Large intestine (tissue), 3 donors: ENCODE data around the gene IMPG1. TPM values are rescaled to one million over a fixed set of nuclear protein-coding genes. Genes with fewer than 3 reads are reported as not detected.
"Not testable (repeated sequence)": the region's sequence is repeated elsewhere in the genome, so short reads cannot be mapped to it uniquely, and the experiment has no call there.

Source experiments
- DNase-seq, 2 donors: peaks; one replicate each; pipeline versions ENCODE4 v3.0.0 to v3.0.0-alpha.2; 2013
- H3K27ac ChIP-seq: one replicate; pipeline ENCODE4 v1.5.1; 2013; ENCODE audit warnings: low read length
- H3K27me3 ChIP-seq: 2 replicates; pipeline ENCODE4 v1.6.1; 2013; ENCODE audit warnings: low read length; ENCODE audit not compliant: control insufficient read depth, insufficient read depth
- H3K36me3 ChIP-seq: 2 replicates; pipeline ENCODE4 v1.6.1; 2013; ENCODE audit warnings: low read length; ENCODE audit not compliant: control insufficient read depth, insufficient read depth
- H3K4me1 ChIP-seq: one replicate; pipeline ENCODE4 v1.6.1; 2013; ENCODE audit warnings: low read length; ENCODE audit not compliant: control insufficient read depth, insufficient read depth
- H3K4me3 ChIP-seq: one replicate; pipeline ENCODE4 v1.5.1; 2013; ENCODE audit warnings: low read length
- H3K9me3 ChIP-seq: one replicate; pipeline ENCODE4 v1.6.1; 2013; ENCODE audit warnings: mild to moderate bottlenecking, low read depth, low read length, moderate library complexity; ENCODE audit not compliant: control insufficient read depth
- WGBS: methylation state at CpG from one replicate; pipeline ENCODE4 v1.1.5; 2013; ENCODE audit warnings: low lambda C conversion rate; ENCODE audit not compliant: insufficient coverage; 5-methylcytosine and 5-hydroxymethylcytosine counted together
- polyA plus RNA-seq: library from polyadenylated mRNA; unstranded; fragments of 120-200 nt; gene quantifications from one replicate; pipeline ENCODE4 v1.2.1, GENCODE V29; 2013

Gene IMPG1
- polyA plus RNA-seq, 1 donor, result 3.4 TPM

DNA sequence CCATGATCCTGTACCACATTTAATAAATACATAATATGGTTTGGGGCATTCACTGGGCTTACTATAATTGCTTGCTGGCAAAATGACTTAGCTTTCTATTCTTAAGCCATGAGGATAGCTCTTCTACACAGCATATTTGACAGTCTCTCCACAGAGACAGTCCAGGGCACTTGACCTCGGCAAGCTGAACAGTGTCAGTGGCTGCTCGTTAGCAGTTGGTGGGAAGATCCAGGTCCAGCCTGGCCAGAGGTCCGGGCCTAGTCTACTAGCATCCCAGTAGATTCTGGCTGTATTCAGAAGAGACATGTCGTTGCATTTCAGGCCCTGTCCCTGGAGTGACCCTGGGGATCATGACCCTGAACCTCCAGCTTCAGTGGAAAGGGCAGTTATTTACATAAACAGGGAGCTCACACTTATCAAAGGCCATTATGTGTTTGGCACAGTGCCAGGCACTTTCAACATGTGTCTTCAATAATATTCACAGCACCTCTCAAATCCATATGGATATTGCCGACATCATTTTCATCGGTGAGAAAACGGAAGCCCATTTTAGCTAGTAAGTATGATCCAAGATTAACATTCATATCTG is 139.0 kb downstream of the IMPG1 start:
- DNase-seq, result no peak
- Histone ChIP-seq H3K4me1 (peaks cover 4% of the 10 kb centered on the region), H3K4me3 (no peak overlapping the region), H3K27ac (no peak overlapping the region), H3K27me3 (peaks cover 16% of the 10 kb centered on the region), H3K36me3 (no peaks in the 10 kb centered on the region), H3K9me3 (no peaks in the 10 kb centered on the region)
- WGBS, result no CpG with 5 or more reads among the region's 7 CpGs

DNA sequence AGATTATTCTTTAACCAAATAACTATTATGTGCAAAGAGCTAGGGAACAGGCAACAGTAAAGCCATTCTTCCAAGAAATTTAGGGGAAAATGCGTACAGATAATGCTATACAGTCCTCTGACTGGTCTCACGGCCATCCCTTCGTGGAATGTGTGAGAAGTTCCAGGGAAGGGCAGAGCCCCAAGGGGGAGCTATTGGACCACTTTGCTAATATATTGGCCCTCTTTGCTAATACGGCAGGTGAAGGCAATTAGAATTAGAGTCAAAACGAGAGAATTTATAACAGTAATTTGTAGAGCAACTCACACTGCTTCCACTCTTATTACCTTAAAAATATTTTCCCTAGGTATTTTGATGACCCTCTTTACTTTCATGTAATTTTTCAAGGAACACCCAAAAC is 140.4 kb downstream of the IMPG1 start:
- Histone ChIP-seq H3K36me3 (no peaks in the 10 kb centered on the region), H3K9me3 (no peaks in the 10 kb centered on the region), H3K4me3 (no peak overlapping the region), H3K27me3 (peaks cover 16% of the 10 kb centered on the region), H3K27ac (no peak overlapping the region), H3K4me1 (peaks cover 4% of the 10 kb centered on the region)
- DNase-seq, result no peak
- no CpG with 5 or more reads among the region's 5 CpGs for WGBS

DNA sequence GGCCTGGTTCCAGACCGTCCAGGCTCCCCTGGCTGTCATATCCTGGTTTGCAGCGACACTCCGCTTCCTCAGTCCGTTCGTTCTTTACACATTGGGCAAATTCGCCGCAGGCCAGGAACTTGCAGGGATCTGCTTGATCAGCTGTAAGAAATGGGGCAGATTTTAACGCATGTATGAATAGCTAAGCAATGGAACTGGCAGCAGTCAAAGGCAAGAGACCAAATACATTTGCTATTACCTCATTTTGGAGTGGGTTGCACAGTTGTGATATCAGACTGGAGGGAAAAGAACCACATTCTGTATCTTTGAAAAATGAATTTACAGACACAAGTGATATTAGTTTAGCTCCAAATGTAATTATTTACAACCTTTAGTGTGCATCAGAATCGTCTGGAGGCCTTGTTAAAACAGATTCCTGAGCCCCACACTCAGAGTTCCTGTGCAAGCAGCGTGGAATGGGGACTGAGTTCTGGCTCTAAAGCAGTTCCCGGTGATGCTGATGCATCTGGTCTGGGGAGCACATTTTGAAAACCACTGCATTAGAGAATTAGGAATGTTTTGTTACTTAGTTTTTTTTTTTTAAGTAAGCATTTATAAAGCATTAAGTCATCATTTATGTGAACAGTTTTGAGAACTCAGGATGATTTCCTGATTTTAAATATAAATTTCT is 141.3 kb downstream of the IMPG1 start:
- no peak for DNase-seq
- H3K9me3 ChIP-seq, result no peaks in the 10 kb centered on the region
- no peak overlapping the region for H3K27ac ChIP-seq
- H3K27me3 ChIP-seq, result peaks cover 10% of the 10 kb centered on the region
- H3K36me3 ChIP-seq, result no peaks in the 10 kb centered on the region
- no peak overlapping the region for H3K4me3 ChIP-seq
- peaks cover 4% of the 10 kb centered on the region for H3K4me1 ChIP-seq
- WGBS, result 82% methylated on average over 3 of the region's 11 CpGs

DNA sequence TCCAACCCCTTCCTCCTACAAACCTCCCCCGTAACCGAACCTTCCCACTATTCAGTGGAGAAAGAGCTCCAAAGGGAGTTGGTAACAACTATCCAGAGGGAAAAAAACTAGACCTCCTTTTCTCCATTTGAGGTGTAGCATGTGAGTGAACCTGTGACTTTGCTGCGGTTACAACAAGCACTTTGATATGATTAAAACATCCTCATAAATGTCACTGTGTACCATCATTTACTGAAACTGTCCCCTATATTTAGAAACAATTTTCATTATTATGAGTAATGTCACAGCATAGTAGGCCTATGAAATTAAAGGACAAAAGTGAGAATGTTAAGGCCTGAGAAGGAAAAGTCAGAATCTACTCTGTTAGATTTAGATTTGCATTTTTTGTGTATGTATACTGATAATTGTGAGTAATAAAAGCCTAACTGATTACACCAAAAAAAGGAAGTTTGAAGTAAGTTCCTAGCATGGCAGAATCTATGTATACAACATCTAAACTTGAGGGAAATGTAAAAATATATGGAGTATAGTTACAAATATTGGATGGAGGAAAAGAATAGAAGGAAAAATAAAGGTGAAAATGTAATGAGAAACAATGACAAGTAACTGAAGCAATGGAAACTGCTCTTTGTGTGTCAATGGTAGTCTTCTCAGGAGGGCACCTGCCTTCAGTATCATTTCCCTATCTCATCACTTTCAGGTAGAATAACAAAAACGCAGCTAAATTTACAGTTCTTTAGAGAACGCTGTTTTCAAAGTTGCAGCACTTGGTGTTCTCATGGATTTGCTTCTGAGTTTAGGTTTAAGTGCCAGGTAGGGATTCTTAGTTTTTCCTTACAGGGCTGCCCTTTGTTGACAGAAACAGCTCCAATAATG is 145.9 kb downstream of the IMPG1 start:
- Histone ChIP-seq H3K36me3 (no peaks in the 10 kb centered on the region), H3K4me3 (no peak overlapping the region)
- no CpG with 5 or more reads among the region's 5 CpGs for WGBS

DNA sequence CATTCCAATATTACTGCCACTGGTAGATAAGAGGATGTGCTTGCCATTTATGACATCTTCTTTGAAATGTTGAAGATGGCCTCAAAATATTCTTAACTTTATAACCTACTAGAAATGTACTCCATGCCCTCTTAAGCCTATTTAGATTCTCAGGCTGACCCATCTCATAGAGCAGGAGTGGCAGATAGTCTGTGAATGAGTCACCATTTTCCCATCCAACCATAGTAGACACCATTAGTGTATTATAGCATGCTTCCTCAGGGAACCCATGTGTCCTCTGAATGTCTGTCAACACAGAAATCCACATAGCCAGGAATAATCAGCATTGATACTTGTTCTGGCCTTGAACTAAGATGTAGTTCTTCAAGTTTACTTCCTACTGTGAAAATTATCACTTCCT is 150.2 kb downstream of the IMPG1 start:
- H3K9me3 ChIP-seq, result no peaks in the 10 kb centered on the region
- H3K27me3 ChIP-seq, result no peaks in the 10 kb centered on the region
- peaks cover 15% of the 10 kb centered on the region for H3K36me3 ChIP-seq
- H3K27ac ChIP-seq, result no peak overlapping the region
- no peak for DNase-seq
- no peak overlapping the region for H3K4me3 ChIP-seq
- H3K4me1 ChIP-seq, result no peaks in the 10 kb centered on the region

More for the DNA sequence above, 145.9 kb downstream of the IMPG1 start:
- H3K4me1 ChIP-seq, result no peaks in the 10 kb centered on the region
- no peak for DNase-seq
- H3K27me3 ChIP-seq, result no peaks in the 10 kb centered on the region
- no peaks in the 10 kb centered on the region for H3K9me3 ChIP-seq
- no peak overlapping the region for H3K27ac ChIP-seq

DNA sequence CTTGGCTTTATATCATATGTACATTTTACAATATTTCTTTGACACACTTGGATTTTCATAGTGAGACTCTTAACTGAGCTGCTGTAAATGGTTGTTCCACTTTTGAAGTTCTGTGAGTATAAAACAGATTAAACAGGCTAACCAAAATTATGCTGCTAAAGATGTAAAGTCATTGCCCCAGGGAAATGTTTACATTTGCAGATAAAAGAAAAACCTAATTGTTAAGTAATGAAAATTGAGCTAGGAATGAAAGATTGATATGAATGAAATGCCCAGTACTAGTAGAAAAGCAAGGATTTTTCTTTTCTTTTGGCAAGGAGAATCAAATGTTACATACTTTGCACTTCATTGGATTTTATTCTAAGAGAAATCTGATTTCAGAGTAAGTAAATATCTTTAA is 159.4 kb downstream of the IMPG1 start:
- Histone ChIP-seq H3K9me3 (no peaks in the 10 kb centered on the region), H3K36me3 (peaks cover 11% of the 10 kb centered on the region), H3K27ac (no peak overlapping the region), H3K27me3 (no peaks in the 10 kb centered on the region), H3K4me3 (no peak overlapping the region), H3K4me1 (no peaks in the 10 kb centered on the region)
- DNase-seq, result no peak

DNA sequence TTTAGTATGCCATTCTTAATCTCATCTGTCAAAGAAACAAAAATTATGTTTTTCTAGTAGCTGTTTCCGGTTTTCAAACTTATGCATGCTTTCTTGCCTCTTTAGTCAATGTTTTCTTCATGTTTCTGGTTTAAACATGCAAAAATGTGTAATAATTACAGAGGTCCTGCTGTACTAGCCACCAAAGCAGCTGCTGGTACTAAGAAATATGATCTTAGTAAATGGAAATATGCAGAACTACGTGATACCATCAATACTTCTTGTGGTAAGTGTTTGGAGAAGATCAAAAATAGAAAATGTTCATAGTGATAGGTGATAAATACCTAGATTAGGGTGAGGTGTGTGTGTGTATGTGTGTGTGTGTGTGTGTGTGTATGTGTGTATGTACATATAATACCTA is 165.0 kb downstream of the IMPG1 start:
- DNase-seq, result no peak
- 100% methylated on average over 1 of the region's 2 CpGs for WGBS
- Histone ChIP-seq H3K27ac (no peak overlapping the region), H3K4me3 (no peak overlapping the region), H3K27me3 (no peaks in the 10 kb centered on the region), H3K4me1 (no peaks in the 10 kb centered on the region), H3K36me3 (peaks cover 2% of the 10 kb centered on the region), H3K9me3 (peaks cover 4% of the 10 kb centered on the region)

DNA sequence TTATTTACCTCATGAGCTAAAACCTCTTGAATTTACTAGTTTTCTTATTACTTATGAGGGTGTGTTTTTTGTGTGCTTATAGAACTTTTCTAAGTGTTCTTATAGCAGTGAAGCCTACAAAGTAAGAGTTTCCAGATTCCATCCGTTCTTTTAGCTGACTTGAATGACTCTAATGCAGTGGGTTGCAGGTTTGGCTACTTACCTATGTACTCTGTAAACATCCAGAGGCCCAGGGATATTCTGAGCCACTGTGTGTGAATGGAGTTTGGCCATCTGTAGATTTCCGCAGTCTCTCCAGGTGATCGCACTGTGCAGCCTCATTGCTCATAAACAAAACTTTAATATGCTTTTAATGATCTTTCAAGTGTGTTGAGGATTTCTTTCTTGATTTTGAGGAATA is 165.6 kb downstream of the IMPG1 start:
- DNase-seq, result no peak
- H3K36me3 ChIP-seq, result peaks cover 2% of the 10 kb centered on the region
- WGBS, result no CpG with 5 or more reads among the region's 3 CpGs
- H3K4me1 ChIP-seq, result no peaks in the 10 kb centered on the region
- no peaks in the 10 kb centered on the region for H3K27me3 ChIP-seq
- peaks cover 4% of the 10 kb centered on the region for H3K9me3 ChIP-seq
- H3K4me3 ChIP-seq, result no peak overlapping the region
- H3K27ac ChIP-seq, result no peak overlapping the region

DNA sequence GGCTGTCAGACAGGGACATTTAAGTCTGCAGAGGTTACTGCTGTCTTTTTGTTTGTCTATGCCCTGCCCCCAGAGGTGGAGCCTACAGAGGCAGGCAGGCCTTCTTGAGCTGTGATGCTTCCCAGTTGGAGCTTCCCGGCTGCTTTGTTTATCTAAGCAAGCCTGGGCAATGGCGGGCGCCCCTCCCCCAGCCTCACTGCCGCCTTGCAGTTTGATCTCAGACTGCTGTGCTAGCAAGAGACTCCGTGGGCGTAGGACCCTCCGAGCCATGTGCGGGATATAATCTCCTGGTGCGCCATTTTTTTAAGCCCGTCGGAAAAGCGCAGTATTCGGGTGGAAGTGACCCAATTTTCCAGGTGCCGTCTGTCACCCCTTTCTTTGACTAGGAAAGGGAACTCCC is 167.3 kb downstream of the IMPG1 start:
- H3K27me3 ChIP-seq, H3K4me3 ChIP-seq, H3K36me3 ChIP-seq, H3K9me3 ChIP-seq, H3K27ac ChIP-seq, H3K4me1 ChIP-seq, DNase-seq: not testable (repeated sequence)
- WGBS, result no CpG with 5 or more reads among the region's 14 CpGs

DNA sequence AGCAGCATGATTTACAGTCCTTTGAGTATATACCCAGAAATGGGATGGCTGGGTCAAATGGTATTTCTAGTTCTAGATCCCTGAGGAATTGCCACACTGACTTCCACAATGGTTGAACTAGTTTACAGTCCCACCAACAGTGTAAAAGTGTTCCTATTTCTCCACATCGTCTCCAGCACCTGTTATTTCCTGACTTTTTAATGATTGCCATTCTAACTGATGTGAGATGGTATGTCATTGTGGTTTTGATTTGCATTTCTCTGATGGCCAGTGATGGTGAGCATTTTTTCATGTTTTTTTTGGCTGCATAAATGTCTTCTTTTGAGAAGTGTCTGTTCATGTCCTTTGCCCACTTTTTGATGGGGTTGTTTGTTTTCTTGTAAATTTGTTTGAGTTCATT is 172.2 kb downstream of the IMPG1 start:
- H3K27me3 ChIP-seq, result not testable (repeated sequence)

More for the DNA sequence above, 172.2 kb downstream of the IMPG1 start:
- not testable (repeated sequence) for H3K4me3 ChIP-seq, H3K9me3 ChIP-seq, H3K4me1 ChIP-seq, H3K27ac ChIP-seq, DNase-seq
- peaks cover 13% of the 10 kb centered on the region for H3K36me3 ChIP-seq
- no CpG with 5 or more reads among the region's 1 CpG for WGBS
